Naive thymus-derived CD8-positive, alpha-beta T cell (primary cell): Measurements from ENCODE around the gene PYGM. TPM values are rescaled to one million over a fixed set of nuclear protein-coding genes. Genes with fewer than 3 reads are reported as not detected.

ENCODE experiments used
- ATAC-seq, 2 donors: fragments of 150-1000 bp; cut with Tn5 transposase in 1 of 2; sonication (Bioruptor Pico), chemical (Tn5 transposase) in 1 of 2; 1 replicate in 1 of 2; 2 replicates in 1 of 2; pipeline ENCODE4 v1.10.0; 2021; ENCODE audit warnings: mild to moderate bottlenecking in 2 of 2, moderate library complexity in 2 of 2
- POLR2A ChIA-PET: fragments of 350-600 bp; sonication (Branson Sonifier 250); formaldehyde crosslinking; loops from one replicate; lab custom pipeline; 2021; ENCODE audit warnings: antibody characterized with exemption; lab: Charles Lee
- DNase-seq, 10 donors: peaks; one replicate each; pipeline versions ENCODE4 v3.0.0 to v3.0.0-alpha.2; 2020 to 2022
- H3K27ac Mint-ChIP-seq, 10 donors: one replicate each; pipeline ENCODE4 v1.8.0; 2020 to 2022; ENCODE audit warnings: mild to moderate bottlenecking in 10 of 10, mixed read lengths in 10 of 10, moderate library complexity in 4 of 10, inconsistent platforms in 1 of 10
- H3K27me3 Mint-ChIP-seq, 5 donors: one replicate each; pipeline ENCODE4 v1.8.0; 2021 to 2022; ENCODE audit warnings: mixed read lengths in 5 of 5
- H3K36me3 Mint-ChIP-seq, 3 donors: one replicate each; pipeline ENCODE4 v1.8.0; 2020 to 2022; ENCODE audit warnings: mixed read lengths in 3 of 3, mild to moderate bottlenecking in 2 of 3, inconsistent platforms in 1 of 3
- H3K4me1 Mint-ChIP-seq, 4 donors: one replicate each; pipeline ENCODE4 v1.8.0; 2021 to 2022; ENCODE audit warnings: mixed read lengths in 4 of 4
- H3K4me3 Mint-ChIP-seq, 10 donors: one replicate each; pipeline ENCODE4 v1.8.0; 2020 to 2022; ENCODE audit warnings: mild to moderate bottlenecking in 10 of 10, mixed read lengths in 10 of 10, moderate library complexity in 6 of 10, inconsistent platforms in 1 of 10
- H3K9me3 Mint-ChIP-seq, 9 donors: one replicate each; pipeline ENCODE4 v1.8.0; 2020 to 2022; ENCODE audit warnings: mixed read lengths in 9 of 9, mild to moderate bottlenecking in 3 of 9, inconsistent platforms in 1 of 9, moderate library complexity in 1 of 9
- polyA plus RNA-seq, 3 donors: library from polyadenylated mRNA; unstranded; fragments of 300-500 nt; fragmentation: Illumina TruSeq; gene quantifications; one replicate each; pipeline ENCODE4 v1.2.3, GENCODE V29; 2021
- total RNA-seq, 8 experiments: library from RNA in 2 of 8; stranded (reverse) in 2 of 8; gene quantifications; one replicate each; pipeline ENCODE4 v1.2.3 and lab custom pipeline; 2021 to 2026

The PYGM gene
- total and polyA plus RNA-seq, 5 experiments from 2014 or later = 0.09 to 18.4 (median 0.50) TPM

GRCh38 chr11:64800303-64801157 is 40.8 kb upstream of the PYGM start:
- Mint-ChIP-seq H3K4me1 (peaks cover 11 to 55% (median 42%) of the 10 kb centered on the region in 4 donors), H3K4me3 (peak overlapping the region; percentile 4 to 89 (median 78)), H3K36me3 (peaks cover 0 to 34% (median under 1%) of the 10 kb centered on the region in 3 donors), H3K9me3 (no peaks in the 10 kb centered on the region), H3K27ac (peak overlapping the region; percentile 68 to 92 (median 86)), H3K27me3 (no peaks in the 10 kb centered on the region)
- POLR2A ChIA-PET = interaction anchor here (0.7 to 7.3 kb wide), 10 partner anchors 9 to 311 kb away, joined by 3 to 135 read pairs (median 14); partner anchors contain the start of genes MEN1, PYGM, RASGRP2 and SF1
- no peak for ATAC-seq
- no peak for DNase-seq

GRCh38 chr11:64799623-64800302 is 40.0 kb upstream of the PYGM start:
- H3K27me3 Mint-ChIP-seq = no peaks in the 10 kb centered on the region
- H3K27ac Mint-ChIP-seq = peak overlapping the region in 8 of 10 donors; percentile 59 to 88 (median 75)
- H3K36me3 Mint-ChIP-seq = peaks cover 0 to 39% (median 0%) of the 10 kb centered on the region in 3 donors
- ATAC-seq (no peak), DNase-seq (peak in 1 of 10 donors; percentile 55)
- H3K4me3 Mint-ChIP-seq = peak overlapping the region in 5 of 10 donors; percentile 46 to 81 (median 58)
- peaks cover 12 to 58% (median 46%) of the 10 kb centered on the region in 4 donors for H3K4me1 Mint-ChIP-seq
- POLR2A ChIA-PET = interaction anchor here (0.8 to 7.3 kb wide), 9 partner anchors 9 to 311 kb away, joined by 3 to 135 read pairs (median 19); partner anchors contain the start of genes MEN1, PYGM, RASGRP2 and SF1
- no peaks in the 10 kb centered on the region for H3K9me3 Mint-ChIP-seq

- Mint-ChIP-seq H3K36me3 (peaks cover 0 to 39% (median 0%) of the 10 kb centered on the region in 3 donors), H3K27ac (peak overlapping the region in 6 of 10 donors; percentile 11 to 88 (median 72)), H3K9me3 (no peaks in the 10 kb centered on the region), H3K27me3 (no peaks in the 10 kb centered on the region), H3K4me1 (peaks cover 16 to 62% (median 50%) of the 10 kb centered on the region in 4 donors), H3K4me3 (peak overlapping the region in 2 of 10 donors; percentile 69 to 81)
- ATAC-seq = no peak
- peak in 1 of 10 donors; percentile 49 for DNase-seq
- POLR2A ChIA-PET = interaction anchor here (0.8 to 7.3 kb wide), 7 partner anchors 8 to 66 kb away, joined by 3 to 135 read pairs (median 46); partner anchors contain the start of genes MEN1, PYGM, RASGRP2 and SF1
Observed at GRCh38 chr11:64799256-64799622, 39.5 kb upstream of the PYGM start.

- no peaks in the 10 kb centered on the region for H3K27me3 Mint-ChIP-seq
- no peaks in the 10 kb centered on the region for H3K9me3 Mint-ChIP-seq
- H3K4me1 Mint-ChIP-seq = peaks cover 20 to 62% (median 51%) of the 10 kb centered on the region in 4 donors
- H3K4me3 Mint-ChIP-seq = no peak overlapping the region
- peak overlapping the region in 5 of 10 donors; percentile 35 to 82 (median 72) for H3K27ac Mint-ChIP-seq
- ATAC-seq (no peak), DNase-seq (peak in 1 of 10 donors; percentile 46)
- H3K36me3 Mint-ChIP-seq = peaks cover 0 to 39% (median 0%) of the 10 kb centered on the region in 3 donors
- POLR2A ChIA-PET = interaction anchor here (0.5 to 1.3 kb wide), 4 partner anchors 14 to 51 kb away, joined by 3 read pairs; partner anchors contain the start of gene MEN1
Observed at GRCh38 chr11:64796757-64797541, 37.2 kb upstream of the PYGM start.

- no peaks in the 10 kb centered on the region for H3K27me3 Mint-ChIP-seq
- no peaks in the 10 kb centered on the region for H3K9me3 Mint-ChIP-seq
- peaks cover 0 to 44% (median 0%) of the 10 kb centered on the region in 3 donors for H3K36me3 Mint-ChIP-seq
- POLR2A ChIA-PET = interaction anchor here (0.7 to 3.2 kb wide), 4 partner anchors 12 to 49 kb away, joined by 3 to 17 read pairs (median 4); partner anchors contain the start of gene MEN1
- DNase-seq (peak in 1 of 10 donors; percentile 57), ATAC-seq (no peak)
- no peak overlapping the region for H3K4me3 Mint-ChIP-seq
- peaks cover 20 to 56% (median 44%) of the 10 kb centered on the region in 4 donors for H3K4me1 Mint-ChIP-seq
- H3K27ac Mint-ChIP-seq = peak overlapping the region in 7 of 10 donors; percentile 35 to 82 (median 72)
Observed at GRCh38 chr11:64796047-64796756, 36.4 kb upstream of the PYGM start.

GRCh38 chr11:64794526-64794925 is 34.8 kb upstream of the PYGM start:
- DNase-seq (peak in 1 of 10 donors; percentile 27), ATAC-seq (no peak)
- no peaks in the 10 kb centered on the region for H3K9me3 Mint-ChIP-seq
- H3K36me3 Mint-ChIP-seq = peaks cover 0 to 50% (median 0%) of the 10 kb centered on the region in 3 donors
- H3K27me3 Mint-ChIP-seq = no peaks in the 10 kb centered on the region
- POLR2A ChIA-PET = interaction anchor here (0.6 to 8.0 kb wide), 16 partner anchors 8 to 328 kb away, joined by 3 to 73 read pairs (median 5); partner anchors contain the start of genes MAP4K2, MRPL49, PYGM and RASGRP2
- H3K27ac Mint-ChIP-seq = peak overlapping the region; percentile 41 to 96 (median 88)
- peaks cover 20 to 47% (median 33%) of the 10 kb centered on the region in 4 donors for H3K4me1 Mint-ChIP-seq
- H3K4me3 Mint-ChIP-seq = peak overlapping the region in 8 of 10 donors; percentile 14 to 73 (median 27)

- Mint-ChIP-seq H3K4me3 (peak overlapping the region in 8 of 10 donors; percentile 11 to 73 (median 38)), H3K27ac (peak overlapping the region; percentile 71 to 96 (median 90)), H3K27me3 (no peaks in the 10 kb centered on the region), H3K36me3 (peaks cover 0 to 44% (median 1%) of the 10 kb centered on the region in 3 donors), H3K9me3 (no peaks in the 10 kb centered on the region), H3K4me1 (peaks cover 17 to 41% (median 29%) of the 10 kb centered on the region in 4 donors)
- POLR2A ChIA-PET = interaction anchor here (0.6 to 8.0 kb wide), 17 partner anchors 8 to 329 kb away, joined by 3 to 73 read pairs (median 5); partner anchors contain the start of genes MAP4K2, MRPL49, PYGM and RASGRP2
- DNase-seq (peak in 1 of 10 donors; percentile 42), ATAC-seq (peak; percentile 68 to 76)
Observed at GRCh38 chr11:64793271-64794160, 33.7 kb upstream of the PYGM start.

- no peaks in the 10 kb centered on the region for H3K9me3 Mint-ChIP-seq
- peak overlapping the region in 6 of 10 donors; percentile 4 to 96 (median 58) for H3K27ac Mint-ChIP-seq
- POLR2A ChIA-PET = interaction anchor here (0.7 to 8.0 kb wide), 8 partner anchors 8 to 50 kb away, joined by 3 to 73 read pairs (median 4); partner anchors contain the start of genes MAP4K2 and SF1
- peaks cover 0 to 41% (median 1%) of the 10 kb centered on the region in 3 donors for H3K36me3 Mint-ChIP-seq
- ATAC-seq (no peak), DNase-seq (peak in 1 of 10 donors; percentile 37)
- H3K4me1 Mint-ChIP-seq = peaks cover 19 to 44% (median 33%) of the 10 kb centered on the region in 4 donors
- no peak overlapping the region for H3K4me3 Mint-ChIP-seq
- H3K27me3 Mint-ChIP-seq = no peaks in the 10 kb centered on the region
Observed at GRCh38 chr11:64792482-64792881, 32.7 kb upstream of the PYGM start.

- H3K4me1 Mint-ChIP-seq = peaks cover 19 to 43% (median 36%) of the 10 kb centered on the region in 4 donors
- no peaks in the 10 kb centered on the region for H3K27me3 Mint-ChIP-seq
- peak in 1 of 10 donors; percentile 10 for DNase-seq
- no peak for ATAC-seq
- peaks cover 0 to 39% (median 1%) of the 10 kb centered on the region in 3 donors for H3K36me3 Mint-ChIP-seq
- H3K4me3 Mint-ChIP-seq = no peak overlapping the region
- no peak overlapping the region for H3K27ac Mint-ChIP-seq
- POLR2A ChIA-PET = interaction anchor here (0.6 to 8.0 kb wide), 8 partner anchors 9 to 69 kb away, joined by 3 to 73 read pairs (median 4); partner anchors contain the start of genes MAP4K2 and SF1
- no peaks in the 10 kb centered on the region for H3K9me3 Mint-ChIP-seq
Observed at GRCh38 chr11:64791781-64792291, 32.1 kb upstream of the PYGM start.
